Measurements from ENCODE around the gene CEACAM18.
"Not testable (repeated sequence)": the region's sequence is repeated elsewhere in the genome, so short reads cannot be mapped to it uniquely, and the experiment has no call there.

The CEACAM18 gene

DNA sequence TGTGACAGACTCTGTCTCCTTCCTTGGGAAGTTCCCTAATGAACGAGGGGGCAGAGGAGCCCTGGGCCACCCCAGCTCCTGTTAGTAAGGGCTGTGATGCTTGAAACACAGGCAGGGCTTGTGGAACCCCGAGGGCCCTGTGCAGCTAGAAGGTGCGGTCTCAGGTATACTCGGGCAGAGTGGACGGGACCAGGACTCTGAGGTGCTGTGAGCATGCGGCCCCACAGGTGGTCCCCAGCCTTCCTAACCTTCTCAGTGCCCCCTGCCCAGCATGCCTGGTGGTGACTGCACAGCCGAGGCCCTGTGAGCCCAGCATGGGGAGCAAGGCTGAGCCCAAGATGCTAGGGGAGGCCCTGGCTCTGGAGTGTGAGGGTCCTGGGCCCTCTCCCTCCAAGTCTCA lies 16.1 kb upstream of the CEACAM18 start:
- DNase-seq: no peak

GRCh38 chr19:51462681-51463080 lies 15.7 kb upstream of the CEACAM18 start:
- no peak for DNase-seq

DNA sequence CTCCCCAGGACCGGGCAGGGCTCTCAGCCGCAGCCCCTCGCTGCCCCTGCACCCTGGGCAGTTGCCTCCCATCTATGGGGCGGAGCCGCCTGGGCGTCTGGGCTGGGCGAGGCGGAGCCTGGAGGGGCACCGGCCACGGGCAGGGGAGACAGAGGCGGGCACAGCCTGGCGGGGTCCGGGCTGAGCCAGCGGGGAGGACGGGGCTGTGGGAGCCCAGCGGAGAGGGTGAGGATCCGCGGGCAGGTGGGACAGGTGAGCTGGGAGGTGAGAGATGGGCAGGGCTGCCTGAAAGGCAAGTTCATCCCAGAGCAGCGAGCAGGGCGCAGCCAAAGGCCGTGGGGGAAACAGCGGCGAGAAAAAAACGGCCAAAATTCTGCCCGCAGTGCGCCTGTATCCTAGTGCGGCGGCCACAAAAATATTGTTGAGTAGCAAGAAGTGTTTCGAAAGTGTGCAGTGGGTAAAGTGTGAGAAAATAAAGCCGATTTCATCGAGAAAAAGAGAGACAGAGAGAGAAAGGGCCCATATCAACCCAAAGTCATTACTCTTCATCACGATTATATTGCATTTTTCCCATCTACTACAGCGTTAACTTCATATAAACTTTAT lies 14.3 kb upstream of the CEACAM18 start:
- DNase-seq: not testable (repeated sequence)

DNA sequence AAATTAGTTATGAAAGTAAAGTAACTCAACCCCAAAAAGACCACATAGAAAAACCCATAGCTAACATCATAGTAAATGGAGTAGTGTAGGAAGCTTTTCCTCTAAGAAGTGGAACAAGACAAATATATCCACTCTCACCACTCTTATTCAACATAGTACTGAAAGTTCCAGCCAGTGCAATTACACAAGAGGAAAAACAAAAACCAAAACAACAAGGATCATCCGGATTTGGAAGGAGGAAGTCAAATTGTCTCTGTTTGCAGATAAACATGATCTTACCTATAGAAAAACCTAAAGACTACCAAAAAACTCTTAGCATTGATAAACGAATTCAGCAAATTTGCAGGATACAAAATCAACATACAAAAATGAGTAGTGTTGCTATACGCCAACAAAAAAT lies 11.6 kb upstream of the CEACAM18 start:
- DNase-seq: peak; percentile 39

- DNase-seq: peak; percentile 79
Measured at GRCh38 chr19:51467864-51468544, 10.3 kb upstream of the CEACAM18 start.

- DNase-seq: no peak
Measured at GRCh38 chr19:51468545-51468920, 9.8 kb upstream of the CEACAM18 start.

- DNase-seq: no peak
Measured at GRCh38 chr19:51469162-51469561, 9.2 kb upstream of the CEACAM18 start.

GRCh38 chr19:51469629-51470028 lies 8.7 kb upstream of the CEACAM18 start:
- DNase-seq: no peak

- peak; percentile 70 for DNase-seq
Measured at GRCh38 chr19:51470966-51471365, 7.4 kb upstream of the CEACAM18 start.

DNA sequence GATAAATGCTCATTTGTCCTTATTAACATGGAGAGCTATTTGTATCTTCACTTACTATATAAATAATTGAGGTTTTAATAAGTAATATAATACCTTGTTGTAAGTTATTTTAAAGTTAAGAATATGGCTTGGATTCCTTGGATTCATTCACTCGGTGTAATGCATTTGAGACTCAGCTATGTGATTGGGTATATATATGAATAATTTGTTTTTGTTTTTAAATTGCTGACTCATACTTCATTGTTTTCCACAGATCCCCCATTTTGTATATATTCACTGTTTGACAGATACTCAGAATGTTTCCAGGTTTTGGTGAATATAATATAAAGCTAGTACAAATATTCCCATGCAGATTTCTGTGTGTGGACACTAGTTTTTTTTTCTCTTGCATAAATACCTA lies 6.8 kb upstream of the CEACAM18 start:
- DNase-seq: no peak

DNA sequence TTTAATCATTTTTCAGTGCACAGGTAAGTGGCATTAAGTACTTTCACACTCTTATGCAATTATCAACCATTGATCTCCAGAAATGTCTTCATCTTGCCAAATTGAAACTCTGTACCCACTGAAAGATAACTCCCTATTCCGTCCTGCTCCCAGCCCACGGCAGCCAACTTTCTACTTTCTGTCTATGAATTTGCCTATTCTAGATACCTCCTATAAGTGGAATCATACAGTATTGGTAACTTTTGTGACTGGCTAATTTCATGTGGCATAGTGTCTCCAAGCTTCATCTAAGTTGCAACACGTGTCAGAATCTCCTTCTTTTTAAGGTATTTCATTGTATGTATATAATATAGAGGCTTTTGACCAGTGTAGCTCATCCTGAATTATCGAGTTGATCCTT lies 5.7 kb upstream of the CEACAM18 start:
- no peak for DNase-seq

DNA sequence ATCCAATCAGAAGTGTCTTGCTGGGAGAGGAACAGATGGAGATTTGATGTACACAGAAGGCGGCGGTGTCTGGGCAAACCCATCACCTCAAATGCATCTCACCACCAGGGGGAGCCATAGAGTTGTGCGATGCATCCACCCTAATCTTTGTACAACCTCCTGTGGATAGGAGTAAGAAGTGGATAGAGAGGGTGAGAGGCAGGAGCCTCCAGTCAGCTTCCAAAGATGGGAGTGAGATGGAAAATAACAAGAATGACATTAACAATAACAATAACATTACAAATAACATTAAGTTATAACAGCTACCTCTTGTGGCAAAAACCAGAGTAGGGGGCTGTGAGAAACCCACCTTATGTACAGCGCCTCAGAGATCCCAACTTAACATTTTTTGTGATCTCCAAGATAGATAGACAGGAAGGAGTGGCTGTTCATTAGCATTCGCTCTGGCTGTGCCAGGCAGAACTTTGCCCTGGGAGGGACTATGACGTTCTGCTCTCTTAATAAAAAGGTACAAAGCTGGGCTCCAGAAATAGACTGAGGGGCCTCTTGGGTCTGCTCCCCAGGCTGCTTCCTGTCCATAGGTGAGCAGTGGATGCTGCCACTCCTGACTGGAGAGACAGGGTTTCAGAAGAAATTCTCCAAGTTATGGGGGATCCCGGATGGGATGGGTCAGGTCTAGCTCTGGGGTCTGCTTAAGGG lies 5.2 kb upstream of the CEACAM18 start:
- DNase-seq: peak; percentile 95

DNA sequence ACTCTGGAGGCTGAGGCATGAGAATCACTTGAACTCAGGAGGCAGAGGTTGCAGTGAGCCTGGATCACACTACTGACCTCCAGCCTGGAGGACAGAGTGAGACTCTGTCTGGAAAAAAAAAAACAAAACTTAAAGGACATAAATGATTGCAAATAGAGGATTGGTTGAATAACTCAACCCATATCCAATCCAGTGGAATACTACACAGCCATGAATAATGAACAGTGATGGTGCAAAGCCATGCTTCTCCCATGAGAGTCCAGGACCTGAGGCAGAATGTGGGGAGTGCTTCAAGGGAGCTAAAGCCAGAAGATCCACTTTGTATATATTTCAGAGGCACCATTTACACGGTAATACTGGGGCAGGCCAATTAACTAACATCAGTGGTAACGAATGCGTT lies 2.2 kb upstream of the CEACAM18 start:
- DNase-seq: no peak

DNA sequence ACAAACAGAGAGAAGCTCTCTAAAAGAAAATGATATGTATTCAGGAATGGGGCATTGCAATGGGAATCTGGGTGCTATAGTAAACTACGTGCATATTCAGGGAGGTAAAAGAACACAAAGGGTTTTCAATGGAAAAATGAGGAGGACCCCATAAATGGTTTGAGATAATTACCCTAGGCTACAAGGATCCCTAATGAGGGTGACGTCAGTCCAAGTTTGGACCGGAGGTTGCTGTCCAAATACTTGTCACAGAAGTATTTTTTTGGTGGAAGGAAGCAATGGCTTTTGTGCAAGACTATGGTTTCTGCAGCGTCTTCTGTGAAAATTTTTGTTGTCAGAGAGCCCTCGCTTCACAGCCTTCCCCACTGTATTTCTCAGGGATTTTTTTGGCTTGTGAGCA lies 995 bp upstream of the CEACAM18 start:
- no peak for DNase-seq

GRCh38 chr19:51479531-51480331 lies 1.4 kb downstream of the CEACAM18 start:
- no peak for DNase-seq

DNA sequence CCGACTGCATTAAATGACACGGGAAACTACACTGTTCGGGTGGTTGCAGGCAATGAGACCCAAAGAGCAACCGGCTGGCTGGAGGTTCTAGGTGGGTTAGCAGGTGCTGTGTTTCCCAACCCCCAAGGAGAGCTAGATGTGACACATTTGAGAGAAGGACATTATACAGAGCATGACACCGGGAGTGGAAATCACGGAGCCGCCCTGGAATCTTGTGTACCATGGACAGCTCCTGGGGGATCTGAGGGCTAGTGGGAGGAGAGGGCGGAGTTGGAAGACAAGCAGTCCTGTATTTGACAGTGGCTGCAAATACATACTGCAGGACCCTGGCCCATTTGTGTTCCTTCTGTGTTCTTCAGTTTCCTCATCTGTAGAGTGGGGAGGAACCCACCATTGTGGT lies 2.3 kb downstream of the CEACAM18 start:
- DNase-seq: peak; percentile 78

GRCh38 chr19:51485960-51486660 lies 7.8 kb downstream of the CEACAM18 start:
- no peak for DNase-seq

DNA sequence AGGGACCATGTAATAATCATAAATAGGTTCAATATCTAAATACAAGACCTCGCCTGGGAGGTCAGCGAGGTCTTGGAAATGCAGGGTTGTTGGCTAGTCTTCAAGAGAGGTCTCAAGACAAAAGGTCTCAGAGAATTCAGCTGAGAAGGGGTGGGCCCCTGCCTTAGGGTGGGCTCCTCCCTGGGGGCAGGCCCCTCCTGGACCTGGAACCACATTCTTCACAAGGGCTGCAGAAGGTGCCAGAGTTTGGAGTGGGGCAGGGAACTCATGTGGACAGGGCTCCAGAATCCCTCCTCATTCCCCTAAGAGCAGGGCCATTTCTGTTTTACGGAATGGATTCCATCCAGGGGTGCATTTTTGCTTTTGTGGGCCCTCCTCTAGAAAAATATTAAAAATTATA lies 10.2 kb downstream of the CEACAM18 start:
- no peak for DNase-seq

DNA sequence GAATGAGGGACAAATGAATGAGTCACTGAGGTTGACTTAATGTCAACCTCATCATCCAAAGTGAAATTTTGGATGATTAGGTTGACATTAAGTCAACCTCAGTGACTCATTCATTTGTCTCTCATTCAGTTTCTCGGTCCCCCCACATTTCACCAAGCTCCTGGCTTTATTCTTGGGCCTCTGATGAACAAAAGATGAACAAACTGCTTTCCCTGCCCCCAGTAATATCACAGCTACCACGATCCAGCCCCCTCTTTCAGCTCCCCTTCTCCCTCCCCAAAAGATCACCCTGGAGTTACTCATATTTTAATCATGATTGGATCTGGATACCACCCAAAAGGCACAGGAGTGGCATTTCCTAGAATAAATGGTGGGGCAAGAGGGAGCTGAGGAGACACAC lies 10.8 kb downstream of the CEACAM18 start:
- DNase-seq: no peak

DNA sequence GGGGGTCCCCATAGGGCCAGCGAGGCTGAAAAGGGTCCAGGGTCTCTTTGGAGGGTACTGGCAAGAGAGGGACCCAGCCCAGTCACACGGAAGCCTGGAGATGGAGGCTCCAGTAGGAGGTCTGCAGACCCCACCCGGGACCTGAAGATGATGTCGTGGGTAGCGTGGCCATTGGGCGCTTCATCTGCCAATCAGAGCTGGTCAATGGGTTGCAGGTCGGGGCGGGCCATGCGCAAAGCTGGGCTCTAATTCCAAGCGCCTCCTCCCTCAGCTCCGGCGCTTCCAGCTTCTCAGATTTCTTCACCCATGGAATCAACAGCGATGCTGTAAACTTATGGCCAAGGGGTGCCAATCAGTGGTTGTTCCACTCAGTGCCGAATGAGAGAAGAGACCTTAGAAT lies 12.3 kb downstream of the CEACAM18 start:
- DNase-seq: no peak

GRCh38 chr19:51491586-51491985 lies 13.2 kb downstream of the CEACAM18 start:
- no peak for DNase-seq

DNA sequence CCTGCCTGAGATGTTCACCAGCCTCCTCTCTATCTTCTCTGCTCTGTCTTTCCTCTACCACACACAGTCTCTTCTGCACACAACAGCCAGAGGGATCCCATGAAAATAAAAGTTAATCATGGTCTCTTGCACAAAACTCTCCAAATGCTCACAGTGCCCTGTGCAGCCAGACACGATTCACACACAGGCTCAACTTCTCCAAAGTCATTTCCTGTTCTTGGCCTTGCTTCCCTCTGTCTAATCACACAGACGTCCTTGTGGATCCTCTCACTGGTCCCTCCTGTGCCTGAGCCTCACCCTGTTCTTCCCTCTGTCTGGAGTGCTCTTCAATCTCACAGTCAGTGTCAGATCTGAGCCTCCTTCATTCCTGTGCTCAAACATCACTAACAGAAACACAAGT lies 15.4 kb downstream of the CEACAM18 start:
- no peak for DNase-seq

- no peak for DNase-seq
Measured at GRCh38 chr19:51497666-51498065, 19.3 kb downstream of the CEACAM18 start.

All from OCI-M1 (cell line).